Heart left ventricle (tissue), 16 donors: ENCODE measurements around the gene FAM241A. TPM values are rescaled to one million over a fixed set of nuclear protein-coding genes. Genes with fewer than 3 reads are reported as not detected.

ENCODE experiments used
- ATAC-seq, 4 donors: fragments of 200-7000 bp; cut with Tn5 transposase; one replicate each; pipeline ENCODE4 v1.9.1; 2020 to 2022; ENCODE audit warnings: moderate library complexity in 4 of 4, mild to moderate bottlenecking in 3 of 4, moderate number of reproducible peaks in 1 of 4
- DNase-seq, 5 donors: peaks; one replicate each; pipeline ENCODE4 v3.0.0-alpha.2; 2020
- H3K27ac ChIP-seq, 12 donors: fragments of 200-600 bp; sonication (generic) in 4 of 12; one replicate each; pipeline versions ENCODE4 v1.5.0 to v1.8.0; 2016 to 2022; ENCODE audit warnings: mild to moderate bottlenecking in 2 of 12
- H3K27me3 ChIP-seq, 9 donors: fragments of 200-600 bp; sonication (generic) in 2 of 9; one replicate each; pipeline versions ENCODE4 v1.5.1 to v1.8.0; 2016 to 2022; ENCODE audit warnings: mild to moderate bottlenecking in 3 of 9
- H3K36me3 ChIP-seq, 9 donors: fragments of 200-600 bp; sonication (generic) in 2 of 9; one replicate each; pipeline versions ENCODE4 v1.5.0 to v1.8.0; 2018 to 2022; ENCODE audit warnings: mild to moderate bottlenecking in 2 of 9
- H3K4me1 ChIP-seq, 12 donors: fragments of 200-600 bp; sonication (generic) in 4 of 12; one replicate each; pipeline versions ENCODE4 v1.5.0 to v1.8.0; 2016 to 2022; ENCODE audit warnings: mild to moderate bottlenecking in 3 of 12
- H3K4me3 ChIP-seq, 12 donors: fragments of 200-600 bp; sonication (generic) in 4 of 12; one replicate each; pipeline versions ENCODE4 v1.5.0 to v1.8.0; 2017 to 2022; ENCODE audit warnings: mild to moderate bottlenecking in 9 of 12, moderate library complexity in 4 of 12
- H3K9me3 ChIP-seq, 12 donors: fragments of 200-600 bp; sonication (generic) in 4 of 12; one replicate each; pipeline versions ENCODE4 v1.5.0 to v1.8.0; 2016 to 2022; ENCODE audit warnings: mild to moderate bottlenecking in 1 of 12
- POLR2A ChIP-seq, 2 donors: fragments of 450-650 bp; IDR thresholded peaks; one replicate each; pipeline ENCODE4 v1.6.1; 2017; ENCODE audit warnings: antibody characterized with exemption in 2 of 2, mild to moderate bottlenecking in 2 of 2, moderate library complexity in 2 of 2
- WGBS, 4 donors: extraction: QIAGEN DNeasy Blood & Tissue Kit in 2 of 4; methylation state at CpG; one replicate each; pipeline versions ENCODE4 v1.1.5 to v1.1.7; 2013 to 2018; 5-methylcytosine and 5-hydroxymethylcytosine counted together
- intact Hi-C, 10 donors: fragments of 100-400 bp; cut with DNase I; formaldehyde crosslinking; loops; one replicate each; pipeline versions ENCODE4 v1.11.1 to v1.14.2; 2022
- polyA plus RNA-seq, 2 donors: library from polyadenylated mRNA; stranded (reverse); fragments of 200-250 nt; gene quantifications; one replicate each; pipeline ENCODE4 v1.2.3, GENCODE V29; 2013
- total RNA-seq, 9 donors: library from RNA; depleted of rRNA in 2 of 9; stranded (reverse); fragments of >200 nt in 2 of 9; fragmentation: NEBNext Ultra II Directional in 3 of 9; extraction: Animal tissue kit (Norgen Biotek cat#: 25700) in 3 of 9; gene quantifications; one replicate each; pipeline versions ENCODE4 v1.1.0 to v1.2.4, GENCODE V29; 2016 to 2023
- TF ChIP-seq, protein P1 (sequence below), 12 donors: fragments of 200-600 bp; sonication (generic) in 4 of 12; IDR thresholded peaks; one replicate each; pipeline versions ENCODE4 v1.5.0 to v1.8.0; 2018 to 2022; ENCODE audit warnings: antibody characterized with exemption in 12 of 12, mild to moderate bottlenecking in 5 of 12
- donor health status: ischemic (EF 13 %, LVEDD 7.1; RV severe dilation, severe dysfunction).
- donor health status: healthy with polysubstance abuse.
- donor health status: DM: no; HTN: yes; CAD: no.
- donor health status: DM: no; HTN: no; CAD: no.
- donor health status: ischemic (EF 25% LVEDD 6.9; RV normal size, moderate dysfunction).
- donor health status: ischemic (EF 25% LVEDD 5.7; RV mildly dilated, moderate dysfunction).
- donor health status: healthy.
- donor health status: DM: yes; HTN: yes; CAD: no.
- donor health status: ischemic (EF 35%, LVEDD 5.7; RV mildly dilated, moderate dysfunction).
- donor health status: nonischemic (EF 11% LVEDD 7.7; RV severe dilation, severe dysfunction).
- donor health status: DM: yes; HTN: yes; CAD: no.
- donor health status: PGD.
- donor health status: ischemic (EF 29% LVEDD 5.4; RV normal size, mild dysfunction).
- donor health status: nonischemic (EF 23%, LVEDD 6.1; RV moderate dilation, normal function).

FAM241A gene
- total and polyA plus RNA-seq, 11 donors: 5.3 to 10.3 (median 7.9) TPM

DNA sequence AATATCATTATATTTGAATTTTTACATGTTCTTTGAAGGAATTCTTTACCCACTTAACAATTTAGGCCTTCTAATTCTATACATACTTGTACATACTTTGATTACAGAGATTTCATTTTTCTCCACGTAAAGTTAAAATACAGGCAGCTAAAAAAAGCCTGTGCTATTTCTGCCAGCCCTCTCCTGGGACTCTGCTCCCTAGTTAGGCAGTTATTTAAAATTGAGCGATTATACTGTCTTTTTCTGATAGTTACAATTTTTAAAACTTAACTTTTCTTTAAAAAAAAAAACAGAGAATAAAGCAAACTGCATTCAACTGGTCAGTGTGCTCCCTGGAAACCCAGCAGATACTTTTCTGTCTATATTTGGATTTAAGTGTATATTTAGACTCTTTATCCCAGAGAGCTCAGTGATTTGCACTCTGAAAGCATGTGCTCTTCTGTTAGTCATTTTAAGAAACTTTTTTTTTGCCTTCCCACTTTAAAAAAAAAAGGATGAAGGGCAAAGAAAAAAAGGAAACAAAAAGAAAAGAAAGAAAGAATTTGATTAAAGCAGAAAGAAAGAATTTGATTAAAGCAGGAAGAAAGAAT is 18.1 kb upstream of the FAM241A start:
- Histone ChIP-seq H3K36me3 (no peaks in the 10 kb centered on the region), H3K4me1 (peaks cover 0 to 22% (median 10%) of the 10 kb centered on the region in 12 donors), H3K4me3 (peak overlapping the region in 4 of 12 donors; percentile 0 to 17 (median 6)), H3K9me3 (no peaks in the 10 kb centered on the region), H3K27me3 (no peaks in the 10 kb centered on the region), H3K27ac (peak overlapping the region in 11 of 12 donors; percentile 9 to 73 (median 51))
- WGBS, 4 donors: 17 to 21% (median 19%) methylated on average over 2 of the region's 2 CpGs
- peak; percentile 61 to 88 (median 68) for ATAC-seq
- TF ChIP-seq, protein P1, sequence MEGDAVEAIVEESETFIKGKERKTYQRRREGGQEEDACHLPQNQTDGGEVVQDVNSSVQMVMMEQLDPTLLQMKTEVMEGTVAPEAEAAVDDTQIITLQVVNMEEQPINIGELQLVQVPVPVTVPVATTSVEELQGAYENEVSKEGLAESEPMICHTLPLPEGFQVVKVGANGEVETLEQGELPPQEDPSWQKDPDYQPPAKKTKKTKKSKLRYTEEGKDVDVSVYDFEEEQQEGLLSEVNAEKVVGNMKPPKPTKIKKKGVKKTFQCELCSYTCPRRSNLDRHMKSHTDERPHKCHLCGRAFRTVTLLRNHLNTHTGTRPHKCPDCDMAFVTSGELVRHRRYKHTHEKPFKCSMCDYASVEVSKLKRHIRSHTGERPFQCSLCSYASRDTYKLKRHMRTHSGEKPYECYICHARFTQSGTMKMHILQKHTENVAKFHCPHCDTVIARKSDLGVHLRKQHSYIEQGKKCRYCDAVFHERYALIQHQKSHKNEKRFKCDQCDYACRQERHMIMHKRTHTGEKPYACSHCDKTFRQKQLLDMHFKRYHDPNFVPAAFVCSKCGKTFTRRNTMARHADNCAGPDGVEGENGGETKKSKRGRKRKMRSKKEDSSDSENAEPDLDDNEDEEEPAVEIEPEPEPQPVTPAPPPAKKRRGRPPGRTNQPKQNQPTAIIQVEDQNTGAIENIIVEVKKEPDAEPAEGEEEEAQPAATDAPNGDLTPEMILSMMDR (IDR thresholded peaks at IDR 0.05): no peak
- TF ChIP-seq POLR2A (IDR thresholded peaks at IDR 0.05): no peak
- intact Hi-C loops: no loop called here
- DNase-seq: no peak

DNA sequence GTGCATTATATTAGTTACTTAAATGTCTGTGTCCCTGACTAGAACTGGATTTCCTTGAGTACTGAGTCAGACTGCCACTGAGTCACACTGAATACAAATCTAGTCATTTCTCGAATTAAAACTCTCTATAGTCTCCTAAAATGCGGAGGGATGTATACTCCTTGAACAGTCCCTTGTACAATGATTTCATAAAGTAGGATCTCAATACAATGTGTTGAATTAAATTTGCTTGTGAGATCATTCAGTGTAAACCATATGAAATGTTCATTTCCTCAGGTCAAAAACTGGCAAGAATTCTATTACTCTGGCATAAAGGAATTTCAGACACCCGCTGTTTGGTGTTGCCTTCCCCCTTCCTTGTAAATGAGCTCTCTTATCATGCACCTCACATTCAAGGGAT is 17.5 kb upstream of the FAM241A start:
- DNase-seq (no peak), ATAC-seq (peak in 1 of 4 donors; percentile 26)
- Histone ChIP-seq H3K27ac (peak overlapping the region in 10 of 12 donors; percentile 9 to 73 (median 52)), H3K4me3 (no peak overlapping the region), H3K9me3 (no peaks in the 10 kb centered on the region), H3K36me3 (no peaks in the 10 kb centered on the region), H3K4me1 (peaks cover 0 to 22% (median 10%) of the 10 kb centered on the region in 12 donors), H3K27me3 (no peaks in the 10 kb centered on the region)
- intact Hi-C loops: no loop called here
- no peak for TF ChIP-seq POLR2A (IDR thresholded peaks at IDR 0.05)
- TF ChIP-seq, protein P1 (IDR thresholded peaks at IDR 0.05): no peak
- 62 to 82% (median 67%) methylated on average over 3 of the region's 3 CpGs for WGBS, 4 donors

DNA sequence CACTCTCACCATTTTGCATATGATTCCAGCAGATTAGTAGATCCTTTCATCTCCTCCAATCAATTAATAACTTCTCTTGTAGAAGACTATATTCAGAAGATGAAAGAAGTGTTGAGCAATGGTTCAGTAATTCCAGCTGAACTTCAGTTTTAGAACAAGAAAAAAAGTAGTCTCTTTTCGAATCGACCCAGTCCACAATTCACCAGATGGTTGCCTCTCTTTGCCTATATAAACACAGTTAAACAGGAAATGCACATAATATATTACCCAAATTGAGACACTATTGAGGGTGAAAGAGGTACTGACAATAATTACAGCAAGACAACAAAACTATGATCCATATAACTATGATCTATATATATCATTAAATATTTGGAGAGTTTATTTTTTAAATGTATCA is 16.8 kb upstream of the FAM241A start:
- Histone ChIP-seq H3K36me3 (no peaks in the 10 kb centered on the region), H3K9me3 (no peaks in the 10 kb centered on the region), H3K27ac (no peak overlapping the region), H3K27me3 (no peaks in the 10 kb centered on the region), H3K4me1 (peaks cover 0 to 22% (median 10%) of the 10 kb centered on the region in 12 donors), H3K4me3 (no peak overlapping the region)
- no peak for DNase-seq
- intact Hi-C loops: no loop called here
- no peak for TF ChIP-seq POLR2A (IDR thresholded peaks at IDR 0.05)
- TF ChIP-seq, protein P1 (IDR thresholded peaks at IDR 0.05): no peak
- no peak for ATAC-seq
- 70 to 81% (median 75%) methylated on average over 2 of the region's 2 CpGs for WGBS, 4 donors

DNA sequence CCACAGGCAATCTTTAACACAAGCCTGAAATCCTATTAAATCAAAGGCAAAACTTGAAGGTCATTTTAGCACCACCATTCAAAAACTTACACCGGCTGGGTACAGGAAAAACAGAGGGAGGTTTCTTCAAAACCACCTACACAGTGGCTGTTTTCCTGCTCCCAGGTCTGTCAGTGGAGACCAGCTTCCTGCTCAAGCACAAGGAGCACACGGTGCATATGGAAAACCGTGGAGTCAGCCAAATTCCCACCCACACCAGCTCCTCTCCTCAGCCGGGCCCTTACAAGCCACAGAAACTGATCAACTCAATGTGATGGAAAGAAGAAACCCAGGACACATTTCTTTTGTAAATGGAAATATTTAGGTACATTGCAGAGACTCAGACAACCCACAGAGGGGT is 14.3 kb upstream of the FAM241A start:
- H3K4me1 ChIP-seq: peaks cover 0 to 22% (median 10%) of the 10 kb centered on the region in 12 donors
- H3K36me3 ChIP-seq: no peaks in the 10 kb centered on the region
- intact Hi-C loops: no loop called here
- 9 to 22% (median 14%) methylated on average over 4 of the region's 4 CpGs for WGBS, 4 donors
- H3K27me3 ChIP-seq: no peaks in the 10 kb centered on the region
- H3K4me3 ChIP-seq: no peak overlapping the region
- peak in 1 of 5 donors; percentile 19 for DNase-seq
- ATAC-seq: peak; percentile 9 to 71 (median 63)
- H3K27ac ChIP-seq: no peak overlapping the region
- no peak for TF ChIP-seq POLR2A (IDR thresholded peaks at IDR 0.05)
- TF ChIP-seq, protein P1 (IDR thresholded peaks at IDR 0.05): no peak
- H3K9me3 ChIP-seq: no peaks in the 10 kb centered on the region
